Psoas muscle (tissue), 8 donors: Measurements from ENCODE around the gene WT1. TPM values are rescaled to one million over a fixed set of nuclear protein-coding genes. Genes with fewer than 3 reads are reported as not detected.

Experiments used
- ATAC-seq, 4 donors: fragments of 200-7000 bp; cut with Tn5 transposase; one replicate each; pipeline ENCODE4 v1.9.1; 2020; ENCODE audit warnings: moderate library complexity in 3 of 4, mild to moderate bottlenecking in 2 of 4
- DNase-seq, 2 donors: peaks; one replicate each; pipeline ENCODE4 v3.0.0-alpha.2; 2020
- H3K27ac ChIP-seq: fragments of 200-600 bp; one replicate; pipeline ENCODE4 v1.8.0; 2022
- H3K27me3 ChIP-seq, 3 donors: fragments of 200-600 bp in 1 of 3; one replicate each; pipeline versions ENCODE4 v1.6.1 to v1.8.0; 2013 to 2022; ENCODE audit warnings: low read length in 2 of 3, mild to moderate bottlenecking in 2 of 3, moderate library complexity in 1 of 3; ENCODE audit not compliant: insufficient read depth in 3 of 3
- H3K36me3 ChIP-seq, 2 donors: fragments of 200-600 bp in 1 of 2; one replicate each; pipeline versions ENCODE4 v1.6.1 to v1.8.0; 2013 to 2022; ENCODE audit warnings: low read depth in 1 of 2, mild to moderate bottlenecking in 1 of 2, moderate library complexity in 1 of 2; ENCODE audit not compliant: insufficient read depth in 1 of 2
- H3K4me1 ChIP-seq: fragments of 200-600 bp; one replicate; pipeline ENCODE4 v1.8.0; 2022
- H3K4me3 ChIP-seq: fragments of 200-600 bp; one replicate; pipeline ENCODE4 v1.8.0; 2022; ENCODE audit warnings: mild to moderate bottlenecking
- H3K9me3 ChIP-seq: fragments of 200-600 bp; one replicate; pipeline ENCODE4 v1.8.0; 2022
- WGBS, 3 donors: extraction: QIAGEN DNeasy Blood & Tissue Kit; methylation state at CpG; one replicate each; pipeline versions ENCODE4 v1.1.6 to v1.1.7; 2013; 5-methylcytosine and 5-hydroxymethylcytosine counted together
- intact Hi-C, 2 donors: fragments of 100-400 bp; cut with DNase I; formaldehyde crosslinking; loops; one replicate each; pipeline versions ENCODE4 v1.11.0 to v1.14.2; 2022
- polyA plus RNA-seq, 3 donors: library from polyadenylated mRNA; stranded (reverse); fragments of 200-250 nt; gene quantifications; one replicate each; pipeline ENCODE4 v1.2.3, GENCODE V29; 2013
- total RNA-seq, 4 donors: library from RNA; stranded (reverse); fragmentation: NEBNext Ultra II Directional in 2 of 4; extraction: Animal tissue kit (Norgen Biotek cat#: 25700) in 2 of 4; gene quantifications; one replicate each; pipeline versions ENCODE4 v1.2.1 to v1.2.4, GENCODE V29; 2021 to 2023
- TF ChIP-seq, protein P1 (sequence below): fragments of 200-600 bp; IDR thresholded peaks from one replicate; pipeline ENCODE4 v1.8.0; 2022; ENCODE audit warnings: antibody characterized with exemption
- donor health status: healthy with polysubstance abuse.
- donor health status: DM: no; HTN: no; CAD: no; lungs with moderate emphysema.
- donor health status: Bipolar disorder and iron deficiency.
- donor health status: healthy.
- donor health status: DM: yes; HTN: yes; CAD: no.
- donor health status: DM: no; HTN: no; CAD: no.
- donor health status: DM: no; HTN: no; CAD: no.
- donor health status: DM: yes; HTN: yes; CAD: no.

Gene WT1
- total and polyA plus RNA-seq, 7 donors: 0.03 to 1.5 (median 0.21) TPM; not detected in 2

DNA sequence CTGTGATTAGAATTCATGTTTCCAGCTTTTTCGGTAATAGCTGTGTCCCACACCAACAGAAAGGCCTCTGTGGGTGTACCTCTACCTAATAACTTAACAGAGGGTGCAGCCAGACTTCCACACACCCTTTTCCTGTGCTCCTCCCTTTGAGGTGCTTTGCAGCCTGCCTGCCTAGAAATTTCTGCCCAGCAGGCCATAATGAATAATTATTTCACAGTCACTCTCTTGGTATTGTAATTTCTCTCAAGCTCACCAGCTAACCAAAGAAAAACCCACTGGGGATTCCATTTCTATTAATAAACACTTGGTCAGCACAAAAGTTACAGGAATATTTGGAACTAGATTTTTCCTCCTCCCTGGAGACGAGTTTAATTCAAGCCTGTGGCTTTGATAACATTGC is 13.3 kb downstream of the WT1 start:
- intact Hi-C loops: no loop called here
- Histone ChIP-seq H3K4me3 (no peak overlapping the region), H3K36me3 (no peaks in the 10 kb centered on the region), H3K27me3 (peaks cover 8 to 49% (median 16%) of the 10 kb centered on the region in 3 donors), H3K9me3 (no peaks in the 10 kb centered on the region), H3K4me1 (no peaks in the 10 kb centered on the region), H3K27ac (no peak overlapping the region)
- TF ChIP-seq, protein P1, sequence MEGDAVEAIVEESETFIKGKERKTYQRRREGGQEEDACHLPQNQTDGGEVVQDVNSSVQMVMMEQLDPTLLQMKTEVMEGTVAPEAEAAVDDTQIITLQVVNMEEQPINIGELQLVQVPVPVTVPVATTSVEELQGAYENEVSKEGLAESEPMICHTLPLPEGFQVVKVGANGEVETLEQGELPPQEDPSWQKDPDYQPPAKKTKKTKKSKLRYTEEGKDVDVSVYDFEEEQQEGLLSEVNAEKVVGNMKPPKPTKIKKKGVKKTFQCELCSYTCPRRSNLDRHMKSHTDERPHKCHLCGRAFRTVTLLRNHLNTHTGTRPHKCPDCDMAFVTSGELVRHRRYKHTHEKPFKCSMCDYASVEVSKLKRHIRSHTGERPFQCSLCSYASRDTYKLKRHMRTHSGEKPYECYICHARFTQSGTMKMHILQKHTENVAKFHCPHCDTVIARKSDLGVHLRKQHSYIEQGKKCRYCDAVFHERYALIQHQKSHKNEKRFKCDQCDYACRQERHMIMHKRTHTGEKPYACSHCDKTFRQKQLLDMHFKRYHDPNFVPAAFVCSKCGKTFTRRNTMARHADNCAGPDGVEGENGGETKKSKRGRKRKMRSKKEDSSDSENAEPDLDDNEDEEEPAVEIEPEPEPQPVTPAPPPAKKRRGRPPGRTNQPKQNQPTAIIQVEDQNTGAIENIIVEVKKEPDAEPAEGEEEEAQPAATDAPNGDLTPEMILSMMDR: no peak
- WGBS, 3 donors: 65 to 81% (median 77%) methylated on average over 2 of the region's 2 CpGs
- no peak for DNase-seq
- ATAC-seq: no peak

DNA sequence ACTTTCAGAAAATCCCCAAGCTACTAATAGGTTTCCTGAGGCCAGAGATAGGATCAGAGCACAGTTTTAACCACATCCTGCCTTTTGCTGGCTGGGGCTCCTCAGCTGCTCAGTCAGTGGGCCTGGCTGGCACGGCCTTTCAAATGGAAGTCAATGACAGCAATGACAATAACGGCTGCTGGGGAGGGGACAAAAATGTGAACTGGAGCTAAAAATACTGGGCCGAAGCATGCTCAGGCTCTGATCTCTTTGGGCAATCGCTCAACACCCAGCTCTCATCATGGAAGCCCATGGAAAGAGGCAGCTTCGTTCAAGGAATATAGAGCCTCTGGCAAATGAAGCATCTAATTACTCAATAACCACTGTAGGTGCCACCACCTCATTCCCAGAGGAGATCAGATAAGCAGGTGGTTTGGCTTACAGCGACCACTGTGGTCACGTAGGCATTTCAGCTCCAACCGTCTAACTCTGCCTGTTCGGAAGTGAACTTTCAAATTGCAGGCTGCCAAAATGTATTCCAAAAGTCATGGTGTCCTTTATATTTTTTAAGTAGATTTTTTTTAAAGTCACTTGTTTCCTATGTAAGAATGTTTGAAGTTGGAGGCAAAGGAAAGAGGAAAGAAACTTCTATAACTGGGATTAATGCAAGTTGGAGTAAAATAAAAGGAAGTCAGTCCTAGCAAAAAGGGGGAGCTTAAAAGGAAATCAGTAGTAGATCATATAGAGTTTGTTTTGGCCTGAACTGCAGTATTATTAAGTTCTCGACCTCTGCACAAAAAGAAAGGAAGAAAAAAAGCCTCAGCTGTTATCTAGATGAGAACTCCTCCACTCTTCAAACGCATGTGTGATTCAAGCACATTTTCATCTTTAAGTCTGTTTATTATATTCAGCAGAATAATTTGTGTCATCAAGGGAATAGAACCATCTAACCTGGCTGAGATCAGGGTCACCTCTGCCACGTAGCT is 14.1 kb downstream of the WT1 start:
- no peak overlapping the region for H3K4me3 ChIP-seq
- 47 to 50% (median 50%) methylated on average over 12 of the region's 12 CpGs for WGBS, 3 donors
- TF ChIP-seq, protein P1: no peak
- intact Hi-C loops: no loop called here
- no peak overlapping the region for H3K27ac ChIP-seq
- no peaks in the 10 kb centered on the region for H3K9me3 ChIP-seq
- DNase-seq: no peak
- H3K4me1 ChIP-seq: no peaks in the 10 kb centered on the region
- peaks cover 8 to 41% (median 9%) of the 10 kb centered on the region in 3 donors for H3K27me3 ChIP-seq
- ATAC-seq: no peak
- no peaks in the 10 kb centered on the region for H3K36me3 ChIP-seq

DNA sequence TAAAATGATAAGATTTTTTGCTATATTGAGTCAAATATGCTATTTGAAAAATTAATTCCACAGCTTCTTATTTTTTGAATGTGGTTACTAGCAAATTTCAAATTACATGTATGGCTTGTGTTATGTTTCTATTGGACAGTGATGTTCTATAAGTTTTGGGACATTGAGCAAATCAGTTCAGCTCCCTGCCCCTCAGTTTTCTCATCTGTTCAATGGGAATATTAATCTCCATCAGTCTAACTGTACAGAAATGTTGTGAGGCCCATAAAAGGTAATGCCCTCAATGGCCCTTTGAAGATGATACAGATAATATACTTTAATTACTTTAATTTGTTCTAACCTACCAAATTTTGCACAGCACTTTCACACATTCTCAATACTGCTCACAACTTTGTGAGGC is 15.2 kb downstream of the WT1 start:
- DNase-seq: no peak
- Histone ChIP-seq H3K27me3 (peaks cover 6 to 31% (median 8%) of the 10 kb centered on the region in 3 donors), H3K27ac (no peak overlapping the region), H3K4me1 (no peaks in the 10 kb centered on the region), H3K36me3 (no peaks in the 10 kb centered on the region), H3K4me3 (no peak overlapping the region), H3K9me3 (no peaks in the 10 kb centered on the region)
- TF ChIP-seq, protein P1: no peak
- ATAC-seq: no peak
- intact Hi-C loops: no loop called here

DNA sequence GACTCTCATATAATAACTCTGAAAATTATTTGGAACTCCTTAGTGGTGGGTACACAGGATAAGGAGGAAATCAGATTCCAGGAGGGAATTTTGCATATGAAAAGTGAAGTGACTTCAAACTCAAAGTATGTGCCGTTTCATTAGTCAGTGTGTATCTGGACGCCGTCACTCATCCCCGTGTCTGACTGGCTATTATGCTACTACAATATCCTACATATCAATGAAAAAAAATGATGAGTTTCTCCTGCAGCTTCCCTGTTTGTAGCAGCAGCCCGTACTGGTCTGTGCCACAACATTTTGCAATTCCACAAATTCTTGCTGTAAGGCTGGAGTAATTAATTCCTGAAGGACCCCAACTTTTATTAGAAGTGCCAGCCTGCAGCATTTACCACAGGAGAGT is 16.5 kb downstream of the WT1 start:
- H3K9me3 ChIP-seq: no peaks in the 10 kb centered on the region
- DNase-seq: no peak
- H3K4me3 ChIP-seq: no peak overlapping the region
- no peak for ATAC-seq
- intact Hi-C loops: no loop called here
- WGBS, 3 donors: 15 to 19% (median 17%) methylated on average over 5 of the region's 5 CpGs
- peaks cover 8 to 19% (median 8%) of the 10 kb centered on the region in 3 donors for H3K27me3 ChIP-seq
- H3K4me1 ChIP-seq: no peaks in the 10 kb centered on the region
- H3K36me3 ChIP-seq: no peaks in the 10 kb centered on the region
- TF ChIP-seq, protein P1: no peak
- no peak overlapping the region for H3K27ac ChIP-seq
